ENCODE data around the gene HNRNPA0.
A peak's percentile ranks its signal among the peaks of the same experiment; 100 is the strongest.

HNRNPA0 gene

DNA sequence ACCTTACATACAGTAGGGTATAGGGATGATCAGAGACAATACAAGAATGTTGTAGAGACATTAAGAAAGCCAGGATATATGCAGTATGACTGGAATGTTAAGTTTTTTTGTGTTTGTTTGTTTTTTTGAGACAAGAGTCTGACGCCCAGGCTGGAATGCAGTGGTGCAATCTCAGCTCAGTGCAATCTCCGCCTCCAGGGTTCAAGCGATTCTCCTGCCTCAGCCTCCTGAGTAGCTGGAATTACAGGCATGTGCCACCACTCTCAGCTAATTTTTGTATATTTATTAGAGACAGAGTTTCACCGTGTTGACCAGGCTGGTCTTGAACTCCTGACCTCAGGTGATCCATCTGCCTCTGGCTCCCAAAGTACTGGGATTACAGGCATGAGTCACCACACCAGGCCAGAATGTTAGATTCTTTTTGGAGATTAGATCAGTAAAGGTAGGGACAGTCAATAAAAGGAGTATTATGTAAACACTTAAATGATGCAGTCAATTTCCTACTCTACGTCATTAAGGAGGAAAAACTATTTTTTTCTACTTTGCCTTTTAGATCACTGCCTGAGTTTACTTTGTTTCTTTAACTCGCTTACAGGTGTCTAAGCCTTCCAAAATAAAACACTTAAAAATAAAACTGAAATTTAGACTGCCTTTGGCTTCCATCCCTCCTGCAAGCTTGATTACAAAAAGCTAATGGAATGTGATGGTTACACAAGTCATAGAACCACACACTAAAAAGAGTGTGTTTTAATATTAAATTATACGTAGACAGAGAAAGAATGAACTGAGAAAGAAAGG is 6.8 kb upstream of the HNRNPA0 start:
- TF ChIP-seq, protein P1, sequence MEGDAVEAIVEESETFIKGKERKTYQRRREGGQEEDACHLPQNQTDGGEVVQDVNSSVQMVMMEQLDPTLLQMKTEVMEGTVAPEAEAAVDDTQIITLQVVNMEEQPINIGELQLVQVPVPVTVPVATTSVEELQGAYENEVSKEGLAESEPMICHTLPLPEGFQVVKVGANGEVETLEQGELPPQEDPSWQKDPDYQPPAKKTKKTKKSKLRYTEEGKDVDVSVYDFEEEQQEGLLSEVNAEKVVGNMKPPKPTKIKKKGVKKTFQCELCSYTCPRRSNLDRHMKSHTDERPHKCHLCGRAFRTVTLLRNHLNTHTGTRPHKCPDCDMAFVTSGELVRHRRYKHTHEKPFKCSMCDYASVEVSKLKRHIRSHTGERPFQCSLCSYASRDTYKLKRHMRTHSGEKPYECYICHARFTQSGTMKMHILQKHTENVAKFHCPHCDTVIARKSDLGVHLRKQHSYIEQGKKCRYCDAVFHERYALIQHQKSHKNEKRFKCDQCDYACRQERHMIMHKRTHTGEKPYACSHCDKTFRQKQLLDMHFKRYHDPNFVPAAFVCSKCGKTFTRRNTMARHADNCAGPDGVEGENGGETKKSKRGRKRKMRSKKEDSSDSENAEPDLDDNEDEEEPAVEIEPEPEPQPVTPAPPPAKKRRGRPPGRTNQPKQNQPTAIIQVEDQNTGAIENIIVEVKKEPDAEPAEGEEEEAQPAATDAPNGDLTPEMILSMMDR (conservative IDR thresholded peaks at IDR 0.05; ENCODE audit: low read depth, low read length): no peak

DNA sequence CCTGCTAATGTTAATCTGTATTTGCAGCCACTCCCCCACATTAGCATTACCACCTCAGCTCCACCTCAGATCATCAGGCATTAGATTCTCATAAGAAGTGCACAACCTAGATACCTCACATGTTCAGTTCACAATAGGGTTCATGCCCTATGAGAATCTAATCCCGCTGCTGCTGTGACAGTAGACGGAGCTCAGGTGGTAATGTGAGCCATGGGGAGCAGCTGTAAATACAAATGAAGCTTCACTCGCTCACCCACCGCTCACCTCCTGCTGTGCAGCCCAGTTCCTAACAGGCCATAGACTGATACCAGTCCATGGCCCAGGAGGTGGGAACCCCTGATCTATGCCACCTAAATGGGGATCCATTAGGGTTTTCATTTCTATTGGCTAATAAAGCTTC is 6.1 kb upstream of the HNRNPA0 start:
- H3K4me3 ChIP-seq (ENCODE audit: low read length): no peak overlapping the region
- TF ChIP-seq, protein P1 (conservative IDR thresholded peaks at IDR 0.05; ENCODE audit: low read depth, low read length): no peak
- DNase-seq (ENCODE audit: low read depth): no peak

More for the DNA sequence above, 6.8 kb upstream of the HNRNPA0 start:
- DNase-seq (ENCODE audit: low read depth): no peak
- H3K4me3 ChIP-seq (ENCODE audit: low read length): no peak overlapping the region

GRCh38 chr5:137758715-137759306 is 4.6 kb upstream of the HNRNPA0 start:
- TF ChIP-seq, protein P1 (conservative IDR thresholded peaks at IDR 0.05; ENCODE audit: low read depth, low read length): no peak
- no peak overlapping the region for H3K4me3 ChIP-seq (ENCODE audit: low read length)
- no peak for DNase-seq (ENCODE audit: low read depth)

DNA sequence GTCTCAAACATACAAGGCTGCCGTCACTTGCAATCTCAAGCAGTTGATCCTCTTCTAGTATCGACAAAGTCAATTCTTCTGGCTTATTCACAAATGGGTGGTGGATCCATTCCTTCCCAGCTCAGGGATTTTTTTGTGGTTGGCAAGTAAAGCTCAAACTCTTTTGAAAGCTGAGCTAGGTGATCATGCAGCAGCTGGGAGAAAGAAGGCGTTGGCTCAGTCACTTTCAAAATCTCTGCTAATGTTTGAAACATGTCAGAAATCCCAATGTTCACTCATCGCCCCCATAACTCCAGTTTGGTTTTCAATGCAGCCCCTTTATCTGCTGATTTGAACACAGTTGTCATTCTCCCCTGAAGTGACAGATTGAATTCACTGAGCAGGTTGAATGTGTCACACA is 4.0 kb upstream of the HNRNPA0 start:
- DNase-seq (ENCODE audit: low read depth): no peak
- TF ChIP-seq, protein P1 (conservative IDR thresholded peaks at IDR 0.05; ENCODE audit: low read depth, low read length): no peak
- no peak overlapping the region for H3K4me3 ChIP-seq (ENCODE audit: low read length)

DNA sequence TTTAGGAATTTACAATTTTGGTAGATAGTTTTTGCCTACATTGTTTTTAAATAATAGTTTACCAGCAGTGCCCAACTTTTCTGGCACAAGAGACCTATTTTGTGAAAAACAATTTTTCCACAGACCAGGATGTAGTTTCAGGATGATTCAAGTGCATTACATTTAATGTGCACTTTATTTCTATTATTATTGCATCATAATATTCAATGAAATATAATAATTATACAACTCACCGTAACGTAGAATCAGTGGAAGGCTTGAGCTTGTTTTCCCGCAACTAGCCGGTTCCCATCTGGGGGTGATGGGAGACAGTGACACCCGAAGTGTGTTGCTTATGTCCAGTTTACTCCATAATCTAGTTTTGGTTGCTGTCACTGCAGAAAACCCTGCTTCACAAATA is 3.5 kb upstream of the HNRNPA0 start:
- no peak overlapping the region for H3K4me3 ChIP-seq (ENCODE audit: low read length)
- TF ChIP-seq, protein P1 (conservative IDR thresholded peaks at IDR 0.05; ENCODE audit: low read depth, low read length): no peak

GRCh38 chr5:137754961-137755762 is 999 bp upstream of the HNRNPA0 start:
- peak overlapping the region; percentile 96 for H3K4me3 ChIP-seq (ENCODE audit: low read length)
- DNase-seq (ENCODE audit: low read depth): no peak
- TF ChIP-seq, protein P1 (conservative IDR thresholded peaks at IDR 0.05; ENCODE audit: low read depth, low read length): no peak

More for the DNA sequence above, 3.5 kb upstream of the HNRNPA0 start:
- DNase-seq (ENCODE audit: low read depth): no peak

Measured in retinal pigment epithelial cell (primary cell).